HFF-Myc (cell line): ENCODE data around the gene ETV3.

Experiments
- DNase-seq: peaks from one replicate; pipeline ENCODE4 v3.0.0-alpha.2; 2011; ENCODE audit warnings: low read depth; ENCODE audit errors: extremely low read depth
- H3K4me3 ChIP-seq: replicated peaks from 2 replicates; pipeline ENCODE4 v1.5.1; 2011; ENCODE audit warnings: low read depth, mild to moderate bottlenecking, control low read depth, low read length
- CTCF ChIP-seq: IDR thresholded peaks from 2 replicates; pipeline ENCODE4 v1.5.1; 2012; ENCODE audit warnings: mild to moderate bottlenecking, low read depth, low read length, control low read depth; ENCODE audit errors: missing control alignments

Gene ETV3

GRCh38 chr1:157154291-157154690, 16.1 kb upstream of the ETV3 start:
- no peak for DNase-seq
- H3K4me3 ChIP-seq, result no peak overlapping the region
- no peak for TF ChIP-seq CTCF

- H3K4me3 ChIP-seq, result no peak overlapping the region
- no peak for TF ChIP-seq CTCF
- DNase-seq, result no peak
Observed at GRCh38 chr1:157153746-157154145, 15.6 kb upstream of the ETV3 start.

GRCh38 chr1:157152510-157152909, 14.3 kb upstream of the ETV3 start:
- DNase-seq, result no peak
- TF ChIP-seq CTCF, result no peak
- H3K4me3 ChIP-seq, result no peak overlapping the region

- no peak overlapping the region for H3K4me3 ChIP-seq
- TF ChIP-seq CTCF, result no peak
- no peak for DNase-seq
Observed at GRCh38 chr1:157151506-157151905, 13.3 kb upstream of the ETV3 start.

DNA sequence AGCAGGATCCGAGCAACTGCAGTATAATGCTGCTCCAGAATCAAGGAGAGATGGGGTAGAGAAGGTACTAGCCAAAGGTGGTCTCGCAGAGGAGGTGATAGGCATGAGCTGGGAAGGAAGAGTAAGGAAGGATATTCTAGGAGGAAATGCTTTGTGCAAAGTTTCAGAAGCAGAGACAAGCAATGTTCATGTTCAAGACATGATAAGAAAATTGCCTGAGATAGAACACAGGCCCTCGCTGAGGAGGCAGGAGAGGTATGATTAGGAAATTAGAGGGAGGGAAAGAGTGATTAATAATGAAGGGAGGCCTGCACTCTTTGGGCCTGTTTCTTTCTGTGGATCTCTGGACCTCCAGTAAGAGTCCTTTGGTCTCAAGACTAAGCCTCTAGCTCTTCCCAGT, 12.9 kb upstream of the ETV3 start:
- no peak for TF ChIP-seq CTCF
- no peak overlapping the region for H3K4me3 ChIP-seq
- no peak for DNase-seq

GRCh38 chr1:157150631-157151030, 12.4 kb upstream of the ETV3 start:
- H3K4me3 ChIP-seq, result no peak overlapping the region
- TF ChIP-seq CTCF, result no peak
- DNase-seq, result no peak

DNA sequence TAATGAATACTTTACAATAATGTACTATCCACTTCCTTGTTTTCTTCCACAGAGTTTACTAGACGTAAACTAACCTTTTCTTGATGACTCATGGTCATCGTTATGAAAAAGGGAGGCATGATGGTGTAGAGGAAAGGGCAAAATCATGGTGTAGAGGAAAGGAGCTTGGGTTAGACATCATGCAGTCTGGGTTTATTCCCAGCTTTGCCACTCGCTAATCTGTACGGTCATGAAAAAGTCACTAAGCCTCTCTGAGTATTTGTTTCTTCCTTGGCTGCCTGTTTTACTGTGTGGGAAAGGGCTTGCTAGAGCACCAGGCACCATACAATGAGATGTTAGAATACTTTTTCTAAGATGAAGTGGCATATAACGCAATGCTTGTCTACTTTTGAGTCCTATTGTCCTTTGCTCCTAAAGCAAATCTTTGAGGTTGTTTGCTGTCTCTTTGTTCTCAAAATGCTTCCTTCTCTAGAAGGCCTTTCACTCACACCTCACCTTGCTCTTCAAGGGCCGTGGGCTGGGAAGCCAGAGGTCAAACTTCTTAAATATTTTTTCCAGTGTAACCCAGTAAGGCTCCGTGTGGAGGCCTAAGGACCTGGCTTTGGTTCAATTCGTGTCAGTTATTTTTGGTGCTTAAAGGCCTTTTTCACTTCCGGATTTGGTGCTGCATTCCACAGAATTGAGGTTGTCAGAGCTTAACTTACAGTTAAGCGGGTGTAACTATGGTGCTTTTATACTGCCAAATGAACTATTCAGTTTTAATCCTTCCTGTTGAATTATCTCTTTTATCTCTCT, 9.9 kb upstream of the ETV3 start:
- DNase-seq, result no peak
- no peak for TF ChIP-seq CTCF

More for the DNA sequence above, 9.9 kb upstream of the ETV3 start:
- no peak overlapping the region for H3K4me3 ChIP-seq
